GM21423 (cell line): Measurements from ENCODE around the gene DDR2.

ENCODE experiments used
- ATAC-seq: cut with Tn5 transposase; IDR thresholded peaks from one replicate; pipeline ENCODE4 v1.9.1; 2021; ENCODE audit warnings: mild to moderate bottlenecking, moderate library complexity; ENCODE audit not compliant: unreplicated experiment

The DDR2 gene

GRCh38 chr1:162670928-162671663, 38.8 kb downstream of the DDR2 start:
- no peak for ATAC-seq

GRCh38 chr1:162671664-162672410, 39.6 kb downstream of the DDR2 start:
- no peak for ATAC-seq

- no peak for ATAC-seq
These were observed 40.5 kb downstream of the DDR2 start for GRCh38 chr1:162672622-162673260.

DNA sequence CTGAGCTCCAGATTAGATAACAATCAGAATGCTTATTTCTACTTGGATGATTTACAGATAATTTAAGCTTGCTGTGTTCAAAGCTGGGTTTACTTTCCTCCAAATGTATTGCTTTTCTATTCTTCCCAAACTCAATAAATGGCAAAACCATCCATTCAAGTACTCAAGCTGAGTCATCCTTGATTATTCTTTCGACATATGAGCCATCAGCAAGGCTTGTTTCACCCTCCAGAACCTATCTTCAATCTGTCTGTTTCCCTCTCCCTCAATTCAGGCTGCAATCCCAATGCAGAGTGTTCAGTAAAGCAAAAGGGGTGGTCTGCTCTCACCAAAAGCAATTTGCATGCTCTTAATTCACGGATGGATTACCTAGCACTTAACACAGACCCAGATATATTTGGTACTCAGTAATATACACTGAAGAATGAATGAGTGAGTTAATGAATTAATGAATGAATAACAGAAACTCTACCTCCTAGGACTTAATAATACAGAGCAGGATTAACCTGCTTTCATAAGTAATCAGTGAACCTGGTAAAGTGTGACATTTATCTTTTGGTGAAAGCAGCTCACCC, 41.9 kb downstream of the DDR2 start:
- no peak for ATAC-seq

GRCh38 chr1:162676087-162676486, 43.8 kb downstream of the DDR2 start:
- no peak for ATAC-seq

- no peak for ATAC-seq
These were observed 44.5 kb downstream of the DDR2 start for GRCh38 chr1:162676750-162677149.

DNA sequence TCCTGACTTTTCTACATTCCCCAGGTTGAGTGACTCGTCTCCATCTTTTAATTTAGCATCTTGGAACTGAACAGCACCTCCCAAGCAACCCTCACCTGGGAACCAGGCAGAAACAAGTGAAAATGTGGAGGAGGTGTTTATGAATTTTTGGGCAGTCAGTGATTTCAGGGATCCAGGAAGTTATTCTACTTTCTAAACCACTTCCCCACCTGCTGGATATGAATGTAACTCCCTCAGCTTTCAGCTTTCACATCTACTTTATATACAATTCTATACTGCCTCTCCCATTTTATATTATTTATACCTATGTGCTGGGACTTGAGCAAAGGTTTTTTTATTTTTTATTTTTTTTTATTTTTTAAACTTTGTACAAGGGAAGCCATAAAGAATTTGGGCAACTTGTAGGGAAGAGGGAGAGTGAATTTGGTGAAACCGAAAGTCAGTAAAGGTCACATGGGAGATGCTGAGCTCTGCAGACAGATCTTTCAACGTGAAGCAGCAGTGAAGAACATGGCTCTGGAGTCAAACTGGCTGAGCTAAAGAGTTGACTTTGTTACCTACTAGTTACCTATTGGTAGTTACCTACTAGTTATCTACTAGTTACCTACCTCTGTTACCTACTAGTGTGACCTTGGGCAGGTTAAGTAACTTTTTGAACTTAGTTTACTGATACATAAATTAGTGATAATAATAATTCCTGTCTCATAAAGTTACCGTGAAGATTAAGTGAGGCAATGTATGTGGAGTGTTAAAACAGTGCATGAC, 45.5 kb downstream of the DDR2 start:
- ATAC-seq, result no peak

DNA sequence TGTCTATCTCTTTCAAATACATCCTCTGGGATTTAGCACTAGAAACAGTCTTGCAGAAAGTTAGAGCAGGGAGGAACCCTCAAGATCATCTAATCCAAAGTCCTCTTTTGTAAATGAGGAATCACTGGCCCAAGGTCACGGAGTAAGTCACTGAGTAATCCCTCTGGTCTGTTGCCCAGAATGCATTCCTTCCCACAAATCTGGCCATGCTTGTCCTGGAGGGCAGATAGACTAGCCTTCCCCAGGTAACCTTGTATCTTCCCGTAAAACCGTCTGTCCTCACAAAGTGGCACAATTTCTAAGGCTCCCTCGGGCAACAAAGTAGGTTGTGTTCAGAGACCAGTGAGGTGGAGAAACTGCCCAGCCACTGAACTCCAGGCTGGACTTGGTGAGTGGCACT, 46.2 kb downstream of the DDR2 start:
- ATAC-seq, result no peak

GRCh38 chr1:162679298-162679697, 47.0 kb downstream of the DDR2 start:
- no peak for ATAC-seq

- no peak for ATAC-seq
These were observed 48.3 kb downstream of the DDR2 start for GRCh38 chr1:162680419-162681121.

DNA sequence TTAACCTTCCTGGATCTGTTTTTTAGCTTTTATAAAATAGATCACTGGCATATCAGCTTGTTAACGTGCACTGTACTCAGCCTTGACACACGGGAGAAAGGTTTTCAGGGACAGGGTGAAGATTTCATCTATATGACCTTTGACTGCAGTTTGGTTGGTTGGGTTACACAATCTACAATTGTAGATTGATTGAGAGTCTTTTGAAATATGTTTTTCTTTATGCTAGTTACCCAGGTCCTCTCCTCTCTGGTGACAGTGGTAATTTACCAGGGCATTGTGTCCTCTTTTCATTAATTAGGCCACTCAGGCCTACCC, 48.8 kb downstream of the DDR2 start:
- no peak for ATAC-seq

GRCh38 chr1:162682013-162682419, 49.8 kb downstream of the DDR2 start:
- no peak for ATAC-seq

DNA sequence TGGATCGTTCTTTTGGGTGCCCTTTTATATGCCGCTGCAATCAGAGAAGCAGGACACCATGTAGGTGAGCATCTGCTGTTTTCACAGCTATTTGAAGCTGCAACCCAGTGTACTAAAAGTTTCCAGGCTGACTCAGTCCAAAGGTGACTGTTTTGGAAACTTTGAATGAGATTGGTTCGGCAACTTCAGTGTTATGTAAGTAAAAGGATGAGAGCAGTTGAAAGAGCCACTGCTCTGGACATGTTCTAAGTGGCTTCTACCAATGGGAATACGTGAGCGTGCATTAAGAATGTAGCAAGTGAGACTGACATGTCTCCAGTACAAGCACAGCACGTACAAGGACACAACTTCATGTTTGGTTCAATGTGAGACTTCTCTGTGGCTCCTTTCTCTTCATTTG, 55.6 kb downstream of the DDR2 start:
- ATAC-seq, result no peak

DNA sequence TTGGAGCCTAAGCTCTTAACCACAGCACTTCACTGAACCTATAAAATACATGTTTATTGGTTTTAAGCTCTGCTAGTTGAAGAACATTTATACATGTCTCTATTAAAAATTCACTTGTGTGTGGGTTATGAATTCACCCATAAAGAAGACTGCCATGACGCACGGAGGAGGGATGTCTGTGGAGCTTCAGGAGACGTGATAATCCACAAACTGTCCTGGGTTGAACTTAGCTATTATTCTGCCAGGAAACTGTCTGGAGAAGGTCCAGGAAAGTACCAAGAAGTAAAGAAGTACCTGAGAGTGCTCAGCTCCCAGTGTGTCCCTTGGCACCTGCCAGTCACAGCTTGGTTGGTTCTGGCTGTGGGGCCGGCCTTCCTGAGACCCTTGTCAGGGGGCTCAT, 56.3 kb downstream of the DDR2 start:
- ATAC-seq, result no peak

DNA sequence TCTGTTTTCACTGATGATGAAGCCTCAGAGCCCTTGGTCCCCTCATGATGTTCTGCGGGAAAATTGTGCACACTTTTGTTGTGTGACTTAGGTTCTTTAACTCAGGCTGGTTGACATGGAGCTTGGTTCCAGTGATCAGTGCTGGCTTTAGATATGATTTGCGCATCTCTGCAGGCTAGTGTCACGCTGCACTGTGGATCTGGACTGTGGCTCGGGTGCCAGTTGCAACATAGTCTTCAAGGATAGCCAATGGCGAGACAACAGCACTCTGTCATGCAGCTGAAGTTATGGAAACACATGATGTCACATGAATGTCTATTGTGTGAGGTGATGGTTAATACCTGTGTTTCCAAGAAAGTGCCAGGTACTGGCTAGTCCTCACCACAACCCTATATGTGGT, 56.7 kb downstream of the DDR2 start:
- ATAC-seq, result no peak

DNA sequence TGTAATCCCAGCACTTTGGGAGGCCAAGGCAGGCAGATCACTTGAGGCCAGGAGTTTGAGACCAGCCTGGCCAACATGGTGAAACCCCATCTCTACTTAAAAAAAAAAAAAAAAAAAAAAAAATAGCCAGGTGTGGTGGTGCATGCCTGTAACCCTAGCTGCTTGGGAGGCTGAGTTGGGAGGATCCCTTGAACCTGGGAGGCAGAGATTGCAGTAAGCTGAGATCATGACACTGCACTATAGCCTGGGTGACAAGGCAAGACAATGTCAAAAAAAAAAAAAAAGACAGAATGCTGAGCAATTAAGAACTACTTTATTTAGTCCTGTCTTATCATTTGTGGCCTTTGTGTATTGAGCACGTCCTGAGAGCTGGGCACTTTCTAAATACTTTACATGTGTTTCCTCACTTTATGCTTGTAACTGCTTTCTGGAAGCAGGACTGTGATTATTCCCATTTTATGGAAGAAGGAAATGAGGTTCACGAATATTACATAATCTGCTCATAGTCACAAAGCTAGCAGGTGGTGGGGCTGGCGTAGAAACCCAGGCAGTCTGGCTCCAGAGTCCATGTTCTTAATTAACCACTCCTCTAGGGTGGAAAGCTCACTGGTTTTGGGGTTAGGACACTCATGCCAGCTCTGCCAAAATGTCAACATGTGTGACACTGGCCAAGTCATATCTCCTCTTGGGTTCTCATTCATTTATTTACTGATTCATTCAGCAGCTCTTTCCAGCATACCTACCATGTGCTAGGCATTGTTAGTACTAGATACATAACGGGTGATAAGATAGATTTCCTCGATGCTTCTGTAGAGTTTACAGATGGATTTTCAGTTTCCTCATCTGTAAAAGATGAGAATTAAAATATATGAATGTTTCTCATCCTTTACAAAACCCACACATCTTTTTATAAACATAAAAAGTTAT, 57.7 kb downstream of the DDR2 start:
- ATAC-seq, result no peak

- ATAC-seq, result no peak
These were observed 58.6 kb downstream of the DDR2 start for GRCh38 chr1:162690672-162691434.

DNA sequence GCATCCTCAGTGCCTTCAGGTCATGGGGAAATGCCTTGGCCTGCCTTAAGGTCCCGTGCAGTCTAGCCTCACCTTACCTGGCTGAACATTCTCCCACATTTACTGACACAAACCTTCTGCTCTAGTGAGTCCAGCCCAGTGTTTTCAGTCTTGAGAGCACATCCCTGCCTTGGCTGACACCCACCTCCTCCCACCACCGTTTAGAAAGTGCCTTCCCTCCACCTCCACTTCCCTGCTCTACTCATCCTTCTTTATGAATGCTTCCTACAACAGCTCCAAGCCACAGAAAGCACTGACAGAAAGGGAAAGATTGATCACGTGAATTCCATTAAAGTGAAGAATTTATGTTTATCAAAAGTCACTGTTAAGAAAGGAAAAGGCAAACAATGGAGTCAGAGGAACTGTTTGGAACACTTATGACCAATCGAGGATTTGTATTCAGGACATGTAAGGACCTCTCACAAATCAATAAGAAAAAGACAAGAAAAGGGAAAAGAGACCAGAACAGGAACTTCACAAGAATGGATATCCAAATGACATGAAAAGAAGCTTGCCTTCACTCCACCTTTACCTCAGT, 59.8 kb downstream of the DDR2 start:
- no peak for ATAC-seq
